SW 1271 (cell line): Measurements from ENCODE around the gene CAPN7.

Experiments used
- DNase-seq, 2 experiments: peaks; one replicate each; lab custom pipeline; 2025; lab: John Stamatoyannopoulos, UW

The CAPN7 gene

GRCh38 chr3:15246186-15246585 lies 40.1 kb downstream of the CAPN7 start:
- DNase-seq = no peak

- DNase-seq = no peak
Observed at GRCh38 chr3:15253023-15253697, 47.1 kb downstream of the CAPN7 start.

DNA sequence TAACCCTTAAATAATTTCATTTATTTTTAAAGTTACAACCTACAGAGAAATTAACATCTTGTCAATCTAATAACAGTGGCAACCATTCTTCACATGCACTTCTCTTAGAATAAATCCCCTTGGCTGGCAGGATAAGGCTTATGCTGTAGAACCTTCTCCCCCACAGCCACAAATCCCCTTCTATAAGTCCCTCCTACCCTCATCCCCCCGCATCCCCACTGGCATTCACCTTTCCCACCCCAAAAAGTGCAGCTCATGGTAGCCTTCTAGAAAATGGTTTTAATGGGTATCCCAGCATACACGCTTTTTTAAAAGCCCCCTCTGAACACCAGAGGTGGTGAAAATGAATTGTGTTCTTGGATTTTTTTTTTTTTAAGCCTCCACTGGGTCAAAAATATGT lies 49.2 kb downstream of the CAPN7 start:
- no peak for DNase-seq

GRCh38 chr3:15256861-15257341 lies 50.9 kb downstream of the CAPN7 start:
- DNase-seq = no peak

DNA sequence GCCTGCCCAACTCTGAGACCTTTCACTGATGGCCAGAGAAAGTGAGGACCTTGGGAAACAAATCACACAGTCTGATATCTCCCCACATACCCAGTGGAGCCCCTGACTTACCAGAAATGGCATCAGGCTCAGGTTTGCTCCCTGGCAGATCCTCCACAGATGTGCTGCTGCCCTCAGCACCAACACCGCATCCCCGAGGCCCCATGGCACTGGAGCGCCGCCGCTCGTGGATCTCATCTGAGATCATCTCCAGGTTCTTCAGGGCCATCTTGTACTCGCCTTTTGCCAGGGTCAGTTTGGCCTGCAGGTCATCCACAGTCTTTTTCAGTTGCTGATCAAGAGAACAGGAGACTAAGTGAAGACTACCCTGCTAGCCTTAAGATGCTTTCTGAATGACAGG lies 52.7 kb downstream of the CAPN7 start:
- DNase-seq = no peak

DNA sequence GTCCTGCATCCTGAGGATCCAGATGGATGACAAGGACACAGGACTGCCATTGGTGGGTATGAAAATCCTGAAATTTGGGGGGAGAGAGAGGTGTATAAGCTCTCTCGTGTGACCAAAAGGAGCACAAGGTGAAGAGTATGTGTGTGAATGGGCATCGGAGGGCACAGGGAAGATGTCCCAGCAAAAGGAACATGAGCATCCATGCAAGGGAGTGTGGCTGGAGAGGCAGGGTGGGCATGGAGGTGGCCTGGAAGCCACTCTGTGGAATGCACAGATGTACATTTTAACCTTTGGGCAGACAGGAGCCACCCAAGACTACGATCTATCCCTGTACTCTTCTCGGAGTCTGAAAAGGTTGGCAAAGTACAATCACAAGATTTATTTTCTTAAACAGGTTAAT lies 54.5 kb downstream of the CAPN7 start:
- no peak for DNase-seq

DNA sequence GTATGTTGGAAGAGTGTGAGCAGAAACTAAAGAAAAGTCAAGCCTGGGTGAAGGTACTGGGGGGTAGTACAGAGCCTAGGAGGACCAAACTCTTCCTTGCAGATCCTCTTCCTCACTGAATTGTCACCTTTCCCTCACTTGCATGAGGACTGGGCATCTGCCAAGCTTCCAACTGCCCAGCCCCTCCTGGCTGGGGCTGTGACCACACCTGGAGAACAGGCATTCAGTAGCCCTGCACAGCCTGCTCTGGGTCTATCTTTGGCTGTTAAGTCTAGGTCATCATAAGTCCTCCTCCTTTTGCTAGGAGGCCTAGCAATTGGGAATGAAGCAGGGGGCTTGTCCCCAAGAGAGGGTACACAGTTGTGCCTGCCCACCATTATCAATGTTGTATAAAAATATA lies 55.2 kb downstream of the CAPN7 start:
- no peak for DNase-seq

DNA sequence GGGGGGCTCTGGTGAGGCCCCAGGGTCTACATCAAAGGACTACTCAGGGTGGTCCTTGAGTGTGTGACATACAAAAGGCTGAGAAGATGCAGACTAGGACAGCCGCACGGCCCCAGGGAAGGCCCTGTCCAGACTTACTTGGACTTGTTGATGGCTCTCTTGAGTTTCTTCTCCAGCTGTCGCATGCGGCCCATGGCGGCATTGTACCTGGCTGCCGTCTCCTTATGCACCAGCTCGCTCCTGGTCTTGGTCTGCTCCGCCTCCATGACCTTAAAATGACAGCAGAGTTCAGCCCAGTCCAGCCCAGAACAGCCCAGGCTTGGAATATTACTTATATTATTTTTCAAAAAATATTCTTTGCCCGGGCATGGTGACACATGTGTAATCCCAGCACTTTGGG lies 56.0 kb downstream of the CAPN7 start:
- DNase-seq = no peak

- no peak for DNase-seq
Observed at GRCh38 chr3:15263120-15263519, 57.1 kb downstream of the CAPN7 start.

- DNase-seq = no peak
Observed at GRCh38 chr3:15263926-15264325, 57.9 kb downstream of the CAPN7 start.

GRCh38 chr3:15264486-15264885 lies 58.4 kb downstream of the CAPN7 start:
- DNase-seq = no peak

DNA sequence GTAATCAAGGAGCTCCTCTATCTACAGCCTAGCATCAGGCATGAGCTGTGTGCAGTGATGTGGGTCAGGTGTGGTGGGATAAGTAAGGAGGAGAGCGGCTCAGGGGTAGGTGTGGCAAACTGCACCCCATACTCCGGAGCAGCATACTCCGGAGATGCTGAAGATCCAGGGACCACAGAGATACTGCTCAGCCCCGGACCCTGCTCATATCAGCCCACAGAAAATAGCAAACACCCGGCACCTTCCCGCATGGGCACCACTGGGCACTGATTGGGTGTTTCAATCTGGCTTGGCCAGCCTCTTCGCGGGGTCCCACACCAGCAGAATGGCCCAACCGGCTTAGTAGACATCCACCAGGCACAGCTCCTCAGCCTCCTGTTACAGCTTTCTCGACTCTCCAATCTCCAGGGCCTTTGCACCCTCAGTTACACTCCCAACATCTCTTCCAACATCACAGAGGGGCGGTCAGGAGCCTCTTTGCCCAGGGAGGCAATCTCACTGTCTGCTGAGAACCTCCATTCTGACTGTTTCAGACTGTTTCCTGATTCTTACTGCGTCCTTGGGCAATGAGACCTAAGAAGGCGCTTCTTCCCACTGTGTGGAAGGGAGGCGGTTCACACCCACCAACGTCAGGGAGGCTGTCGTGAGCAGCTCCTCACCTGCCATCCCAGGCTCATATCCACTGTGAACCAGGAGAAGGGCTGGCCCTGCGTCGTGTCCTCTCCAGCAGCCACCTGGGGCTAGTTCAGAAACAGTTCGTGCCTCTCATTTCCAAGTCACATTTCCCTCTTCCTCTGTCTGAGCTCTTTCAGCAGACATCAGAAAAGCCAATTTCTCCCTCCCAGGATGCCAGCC lies 59.8 kb downstream of the CAPN7 start:
- DNase-seq = no peak

DNA sequence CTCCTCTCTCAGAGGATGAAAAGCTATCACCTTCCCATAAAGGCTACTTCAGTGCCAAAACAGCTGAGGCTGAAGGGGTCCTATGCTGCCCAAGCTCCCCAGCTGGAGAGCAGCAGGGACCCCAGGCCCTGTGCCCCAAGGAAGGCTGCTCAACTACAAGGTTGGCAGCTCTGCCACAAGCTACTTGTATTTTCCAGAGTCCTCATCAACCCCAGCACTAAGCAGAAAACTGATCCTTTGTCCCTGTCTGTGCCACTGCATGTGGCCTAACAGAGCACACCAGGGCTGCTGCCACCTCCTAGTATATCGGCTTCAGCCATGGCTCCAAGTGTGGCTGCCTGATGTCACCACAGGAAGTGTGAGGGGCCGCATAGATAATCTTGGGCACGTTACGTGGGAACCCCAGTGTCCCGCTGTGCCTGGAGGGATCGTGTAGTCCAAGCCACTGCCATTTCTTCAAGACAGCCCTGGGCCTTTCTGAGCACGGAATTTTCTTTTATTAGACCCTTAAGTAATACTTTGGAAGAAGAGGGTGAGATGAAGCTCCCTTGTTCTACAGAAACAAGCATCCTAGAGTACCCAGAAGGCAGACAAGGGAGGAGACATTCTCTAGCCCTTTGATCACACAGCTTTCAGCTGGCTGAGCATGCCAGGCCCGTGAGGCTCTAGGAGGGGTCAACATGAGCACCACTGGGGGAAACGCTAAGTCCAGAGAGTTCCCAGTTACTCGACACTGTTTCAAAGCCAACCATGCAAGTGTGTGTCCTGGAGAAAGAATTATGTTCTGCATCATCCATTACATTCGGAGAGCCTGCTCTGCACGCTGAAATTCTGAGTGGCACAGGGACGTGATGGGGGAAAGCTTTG lies 60.7 kb downstream of the CAPN7 start:
- DNase-seq = no peak

- DNase-seq = no peak
Observed at GRCh38 chr3:15267502-15267901, 61.5 kb downstream of the CAPN7 start.

GRCh38 chr3:15268033-15268631 lies 62.1 kb downstream of the CAPN7 start:
- DNase-seq = peak; percentile 68 to 72

- DNase-seq = peak; percentile 88 to 96
Observed at GRCh38 chr3:15269091-15269989, 63.3 kb downstream of the CAPN7 start.

GRCh38 chr3:15271030-15271429 lies 65.0 kb downstream of the CAPN7 start:
- DNase-seq = no peak

- DNase-seq = no peak
Observed at GRCh38 chr3:15271785-15272381, 65.8 kb downstream of the CAPN7 start.

GRCh38 chr3:15272426-15273196 lies 66.6 kb downstream of the CAPN7 start:
- no peak for DNase-seq

GRCh38 chr3:15273227-15273626 lies 67.2 kb downstream of the CAPN7 start:
- DNase-seq = no peak
